Left forelimb (tissue), 1 donor: ENCODE results near the gene RHBDD1.
"Not testable (repeated sequence)": the region's sequence is repeated elsewhere in the genome, so short reads cannot be mapped to it uniquely, and the experiment has no call there.

Source experiments
- DNase-seq: peaks from one replicate; pipeline ENCODE4 v3.0.0-alpha.2; 2018; ENCODE audit warnings: low spot score

Gene RHBDD1

DNA sequence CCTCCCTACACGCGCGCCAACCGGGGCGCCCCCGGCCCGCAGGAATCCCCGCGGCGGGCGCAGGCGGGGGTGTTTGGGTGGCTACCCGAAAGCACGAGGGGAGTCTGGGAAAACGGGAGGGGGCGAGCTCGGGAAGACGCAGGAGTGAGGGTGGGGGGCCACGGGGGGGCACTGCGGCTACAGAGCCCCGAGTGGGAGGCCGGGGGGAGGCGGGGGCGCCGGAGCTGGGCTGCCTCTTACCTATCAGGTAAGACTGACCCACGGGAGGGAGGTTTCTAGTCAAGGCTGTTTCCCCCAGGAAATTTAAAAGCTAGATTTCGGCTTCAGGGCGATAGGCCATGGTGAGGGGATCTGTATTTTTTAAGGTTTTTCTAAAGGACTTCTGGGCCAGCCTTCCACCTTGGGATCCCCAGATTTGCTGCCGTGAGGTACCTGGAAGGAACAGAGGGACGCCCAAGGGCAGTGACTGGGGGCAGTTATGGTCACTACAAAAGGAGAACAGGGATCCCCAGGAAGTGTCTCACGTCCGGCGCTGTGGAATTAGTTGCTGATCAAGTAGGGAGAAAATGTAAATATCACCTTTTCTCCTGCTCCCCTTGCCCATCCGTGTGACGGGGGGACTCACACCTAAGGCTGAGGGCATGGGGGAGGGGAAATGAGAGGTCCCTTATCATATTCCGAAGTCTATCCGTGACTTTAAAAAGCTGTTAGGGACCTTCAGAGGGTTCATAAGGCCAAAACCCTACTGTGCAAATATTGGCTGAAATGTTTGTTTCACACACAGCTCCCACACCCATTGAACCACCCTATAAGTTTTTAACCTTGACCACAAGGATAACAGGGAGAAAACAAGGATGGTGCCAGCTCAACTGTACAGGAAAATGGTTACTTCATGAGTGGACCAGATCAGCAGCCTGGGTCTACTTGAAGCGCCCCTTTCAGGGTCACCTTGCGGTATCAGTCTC is 35.6 kb upstream of the RHBDD1 start:
- DNase-seq = peak; percentile 63

- DNase-seq = peak; percentile 85
These were observed 34.7 kb upstream of the RHBDD1 start for GRCh38 chr2:226800941-226801784.

DNA sequence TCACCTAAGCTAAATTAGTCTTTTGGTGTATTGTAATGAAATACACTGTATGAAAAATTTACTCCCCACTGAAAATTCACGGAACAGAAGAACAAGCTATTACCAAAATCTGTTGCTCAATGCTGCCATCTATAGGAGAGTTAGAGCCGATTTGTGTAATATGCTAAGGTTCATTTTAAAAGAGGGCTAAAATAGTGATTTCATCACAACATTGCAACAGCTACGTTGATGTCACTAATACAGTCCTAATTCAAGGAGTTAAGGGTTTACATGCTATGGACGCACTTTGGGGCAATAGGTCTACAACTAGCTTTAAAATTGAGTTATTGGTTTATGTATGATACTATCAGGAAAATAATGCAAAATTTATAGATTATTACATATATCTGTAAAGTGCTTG is 33.3 kb upstream of the RHBDD1 start:
- DNase-seq = no peak

- DNase-seq = no peak
These were observed 32.4 kb upstream of the RHBDD1 start for GRCh38 chr2:226803410-226803809.

DNA sequence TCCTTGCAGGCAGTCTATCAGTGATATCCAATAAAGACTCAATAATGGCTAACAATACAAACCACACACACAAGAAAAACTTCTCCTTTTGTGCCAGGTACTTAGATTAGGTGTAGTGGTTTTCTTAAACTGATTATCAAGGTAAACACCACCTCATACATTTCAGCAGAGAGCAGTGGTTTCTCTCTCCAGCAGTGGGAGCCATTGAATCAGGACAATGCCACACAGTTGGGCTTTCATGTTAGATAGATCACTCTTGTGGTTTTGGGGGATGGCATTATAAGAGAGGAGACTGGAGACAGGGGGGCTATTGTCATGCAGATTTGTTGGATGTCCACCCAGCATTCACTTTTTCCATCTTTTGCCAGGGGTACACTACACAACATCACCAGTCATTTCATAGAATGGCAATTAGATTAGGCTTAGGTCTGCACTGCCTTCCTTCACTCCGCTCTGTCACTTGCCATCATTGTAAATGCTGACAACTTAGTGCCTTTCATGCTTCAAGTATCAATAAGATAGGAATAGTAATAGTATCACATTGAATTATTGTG is 22.6 kb upstream of the RHBDD1 start:
- DNase-seq = no peak

DNA sequence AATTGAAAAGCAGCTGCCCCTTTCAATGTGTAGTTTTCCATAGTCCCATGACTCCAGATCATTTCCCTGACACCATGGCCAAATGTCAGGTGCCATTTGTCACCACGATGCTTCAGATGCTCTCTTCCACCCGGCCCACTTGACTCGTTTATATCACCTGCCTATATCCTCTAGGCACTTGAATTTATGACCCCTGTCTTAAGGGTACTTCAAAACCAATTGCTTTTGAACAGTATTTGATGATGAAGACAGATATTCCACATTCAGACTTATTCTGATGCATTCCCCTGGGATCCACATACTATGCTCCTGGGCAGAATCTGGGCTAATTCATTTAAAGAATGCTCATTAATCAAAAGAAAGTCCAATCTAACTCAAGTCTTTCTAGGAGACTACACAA is 16.9 kb upstream of the RHBDD1 start:
- no peak for DNase-seq

- DNase-seq = no peak
These were observed 10.8 kb upstream of the RHBDD1 start for GRCh38 chr2:226825056-226825455.

GRCh38 chr2:226828191-226828590 is 7.7 kb upstream of the RHBDD1 start:
- no peak for DNase-seq

- no peak for DNase-seq
These were observed 5.9 kb upstream of the RHBDD1 start for GRCh38 chr2:226829721-226830631.

DNA sequence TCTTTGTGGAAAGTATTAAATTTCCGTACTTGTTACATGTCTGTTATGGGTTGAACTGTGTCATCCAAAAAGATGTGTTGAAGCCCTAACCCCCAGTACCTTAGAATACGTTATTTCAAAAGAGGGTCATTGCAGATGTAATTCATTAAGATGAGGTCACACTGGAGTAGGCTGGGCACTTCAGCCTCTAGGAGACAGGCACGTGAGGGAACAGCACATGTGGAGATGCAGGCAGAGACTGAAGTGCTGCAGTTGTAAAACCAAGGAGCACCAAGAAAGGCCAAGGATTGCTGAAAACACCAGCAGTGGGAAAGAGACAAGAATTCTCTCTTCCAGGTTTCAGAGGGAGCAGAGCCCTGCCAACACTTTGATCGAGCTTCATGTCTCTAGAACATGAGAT is 4.6 kb upstream of the RHBDD1 start:
- no peak for DNase-seq

GRCh38 chr2:226832061-226832460 is 3.8 kb upstream of the RHBDD1 start:
- DNase-seq = no peak

DNA sequence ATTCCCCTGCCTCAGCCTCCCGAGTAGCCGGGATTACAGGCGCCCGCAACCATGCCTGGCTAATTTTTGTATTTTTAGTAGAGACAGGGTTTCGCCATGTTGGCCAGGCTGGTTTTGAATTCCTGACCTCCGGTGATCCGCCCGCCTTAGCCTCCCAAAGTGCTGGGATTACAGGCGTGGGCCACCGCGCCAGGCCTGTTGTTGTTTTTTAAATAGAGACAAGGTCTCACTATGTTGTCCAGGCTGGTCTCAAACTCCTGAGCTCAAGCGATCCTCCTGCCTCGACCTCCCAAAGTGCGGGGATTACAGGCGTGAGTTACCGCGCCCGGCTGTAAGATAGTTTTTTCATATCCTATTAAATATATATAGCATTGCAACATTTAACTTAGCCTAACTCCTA is 974 bp upstream of the RHBDD1 start:
- DNase-seq = not testable (repeated sequence)

DNA sequence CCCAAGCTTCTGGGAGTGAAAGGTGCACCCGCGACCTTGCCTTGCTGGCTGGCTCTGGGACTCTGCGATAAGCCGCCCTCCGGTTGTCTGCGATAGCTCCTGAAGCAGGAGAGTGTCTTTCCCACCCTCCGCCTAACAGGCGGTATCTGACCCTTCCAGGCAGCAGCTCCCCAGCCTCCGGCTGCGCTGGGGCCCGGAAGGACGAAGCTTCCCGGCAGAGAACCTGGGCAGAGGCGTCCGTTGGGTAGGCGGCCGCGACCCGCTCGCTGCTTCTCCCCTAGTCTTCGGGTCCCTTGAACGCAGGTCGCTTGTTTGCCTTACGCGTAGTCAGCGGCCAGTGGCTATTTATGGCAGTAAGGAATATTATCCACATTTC is 446 bp upstream of the RHBDD1 start:
- DNase-seq = no peak

- no peak for DNase-seq
These were observed 663 bp downstream of the RHBDD1 start for GRCh38 chr2:226836548-226836885.

DNA sequence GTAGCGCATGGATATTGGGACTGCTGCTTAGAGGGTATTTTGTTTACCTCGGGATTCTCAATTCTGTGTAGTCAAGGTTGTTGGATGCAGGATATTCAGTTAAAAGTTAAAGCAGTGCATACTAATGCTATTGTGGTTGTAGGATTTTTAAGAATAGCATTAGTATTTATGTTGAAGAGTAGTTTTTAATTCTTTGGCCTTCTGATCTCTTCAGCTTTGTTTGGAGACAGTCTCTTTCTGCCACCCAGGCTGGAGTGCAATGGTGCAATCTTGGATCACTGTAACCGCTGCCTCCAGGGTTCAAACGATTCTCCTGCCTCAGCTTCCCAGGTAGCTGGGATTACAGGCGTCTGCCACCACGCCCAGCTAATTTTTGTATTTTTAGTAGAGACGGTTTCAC is 1.5 kb downstream of the RHBDD1 start:
- no peak for DNase-seq

- no peak for DNase-seq
These were observed 2.1 kb downstream of the RHBDD1 start for GRCh38 chr2:226837787-226838603.

DNA sequence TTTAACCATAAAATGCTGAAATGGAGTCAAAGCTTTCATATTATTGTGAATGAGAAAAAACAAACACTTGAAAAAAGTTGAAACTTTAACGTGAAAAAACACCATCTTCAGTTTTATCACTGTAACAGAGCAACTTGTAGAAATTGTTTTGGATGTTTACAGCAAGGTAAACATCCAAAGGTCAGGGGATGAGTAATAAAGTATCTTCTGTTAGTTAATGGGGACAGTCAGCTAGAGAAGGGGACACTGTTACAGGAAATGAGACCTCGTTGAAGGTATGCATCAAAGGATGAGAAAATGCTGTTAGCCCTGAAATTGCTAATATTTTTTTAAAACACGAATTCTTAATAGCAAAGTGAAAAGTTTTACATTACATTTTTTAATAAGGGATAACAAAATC is 2.9 kb downstream of the RHBDD1 start:
- no peak for DNase-seq

DNA sequence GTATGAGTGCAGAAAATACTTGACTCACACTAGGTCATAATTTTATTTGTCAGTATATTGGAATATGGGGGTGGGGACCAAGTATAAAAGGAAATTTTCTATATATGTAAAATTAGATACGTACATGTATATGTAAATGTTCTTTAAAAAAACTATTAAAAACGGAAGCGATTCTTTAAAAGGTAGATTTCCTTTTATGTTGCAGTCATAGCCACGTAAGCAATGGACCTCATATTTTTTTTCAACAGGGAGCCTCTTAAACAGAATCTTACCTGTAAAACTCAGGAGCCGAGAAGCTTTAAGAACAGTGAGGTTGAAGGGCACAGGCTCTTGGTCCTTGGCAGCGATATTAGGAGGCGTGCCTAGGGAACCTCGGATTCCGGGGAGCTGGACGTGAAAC is 3.3 kb downstream of the RHBDD1 start:
- no peak for DNase-seq

GRCh38 chr2:226839951-226840350 is 4.1 kb downstream of the RHBDD1 start:
- no peak for DNase-seq

DNA sequence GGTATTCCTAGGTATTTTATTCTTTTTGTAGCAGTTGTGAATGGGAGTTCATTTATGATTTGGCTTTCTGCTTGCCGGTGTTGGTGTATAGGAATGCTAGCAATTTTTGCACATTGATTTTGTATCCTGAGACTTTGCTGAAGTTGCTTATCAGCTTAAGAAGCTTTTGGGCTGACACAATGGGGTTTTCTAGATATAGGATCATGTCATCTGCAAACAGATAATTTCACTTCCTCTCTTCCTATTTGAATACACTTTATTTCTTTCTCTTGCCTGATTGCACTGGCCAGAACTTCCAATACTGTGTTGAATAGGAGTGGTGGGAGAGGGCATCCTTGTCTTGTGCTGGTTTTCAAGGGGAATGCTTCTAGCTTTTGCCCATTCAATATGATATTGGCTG is 7.1 kb downstream of the RHBDD1 start:
- DNase-seq = not testable (repeated sequence)
